Choroid plexus epithelial cell (primary cell): ENCODE measurements around the gene FBN1.

ENCODE experiments used
- DNase-seq: peaks from one replicate; pipeline ENCODE4 v3.0.0-alpha.2; 2010; ENCODE audit warnings: low read depth
- H3K4me3 ChIP-seq: 2 replicates; pipeline ENCODE4 v1.5.1; 2011; ENCODE audit warnings: low read depth, mild to moderate bottlenecking, control low read depth, low read length, moderate library complexity
- TF ChIP-seq, protein P1 (sequence below): conservative IDR thresholded peaks from 2 replicates; pipeline ENCODE4 v1.5.1; 2011; ENCODE audit warnings: low read depth, mild to moderate bottlenecking, control low read depth, inconsistent platforms, low read length, moderate library complexity

FBN1 gene

GRCh38 chr15:48413304-48413703 is 232.2 kb downstream of the FBN1 start:
- H3K4me3 ChIP-seq, result no peak overlapping the region
- DNase-seq, result peak; percentile 91
- TF ChIP-seq, protein P1, sequence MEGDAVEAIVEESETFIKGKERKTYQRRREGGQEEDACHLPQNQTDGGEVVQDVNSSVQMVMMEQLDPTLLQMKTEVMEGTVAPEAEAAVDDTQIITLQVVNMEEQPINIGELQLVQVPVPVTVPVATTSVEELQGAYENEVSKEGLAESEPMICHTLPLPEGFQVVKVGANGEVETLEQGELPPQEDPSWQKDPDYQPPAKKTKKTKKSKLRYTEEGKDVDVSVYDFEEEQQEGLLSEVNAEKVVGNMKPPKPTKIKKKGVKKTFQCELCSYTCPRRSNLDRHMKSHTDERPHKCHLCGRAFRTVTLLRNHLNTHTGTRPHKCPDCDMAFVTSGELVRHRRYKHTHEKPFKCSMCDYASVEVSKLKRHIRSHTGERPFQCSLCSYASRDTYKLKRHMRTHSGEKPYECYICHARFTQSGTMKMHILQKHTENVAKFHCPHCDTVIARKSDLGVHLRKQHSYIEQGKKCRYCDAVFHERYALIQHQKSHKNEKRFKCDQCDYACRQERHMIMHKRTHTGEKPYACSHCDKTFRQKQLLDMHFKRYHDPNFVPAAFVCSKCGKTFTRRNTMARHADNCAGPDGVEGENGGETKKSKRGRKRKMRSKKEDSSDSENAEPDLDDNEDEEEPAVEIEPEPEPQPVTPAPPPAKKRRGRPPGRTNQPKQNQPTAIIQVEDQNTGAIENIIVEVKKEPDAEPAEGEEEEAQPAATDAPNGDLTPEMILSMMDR, result no peak

DNA sequence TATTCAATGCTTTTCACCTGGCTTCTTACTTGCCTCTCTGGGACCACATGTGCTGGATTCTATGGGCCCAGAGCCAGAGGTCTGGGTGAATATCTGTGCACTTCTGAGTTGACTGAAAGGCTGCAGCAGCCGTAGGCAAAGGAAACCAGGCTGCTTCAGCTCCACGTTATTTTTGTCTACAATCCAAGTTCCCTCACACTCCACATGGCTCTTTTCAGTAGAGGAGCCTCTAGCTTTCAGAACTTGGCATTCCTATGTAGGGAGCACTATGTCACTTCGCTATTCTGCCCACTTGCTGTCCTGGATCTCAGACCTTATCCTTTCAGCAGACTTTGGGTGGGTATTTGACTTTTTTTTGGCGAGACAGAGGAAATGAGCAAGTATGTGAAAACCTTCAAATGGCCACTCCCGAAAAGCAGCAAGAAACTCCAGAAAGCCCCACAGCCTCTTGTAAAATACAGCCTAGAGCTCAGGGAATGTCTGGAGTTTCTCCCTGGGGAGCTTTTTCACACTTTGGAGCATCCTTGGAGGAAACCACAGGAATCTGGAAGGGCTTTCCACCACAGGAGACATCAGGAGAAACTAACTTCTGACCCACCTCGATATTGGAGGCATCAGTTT is 233.4 kb downstream of the FBN1 start:
- TF ChIP-seq, protein P1, result no peak
- no peak overlapping the region for H3K4me3 ChIP-seq
- DNase-seq, result peak; percentile 71

- DNase-seq, result no peak
- no peak overlapping the region for H3K4me3 ChIP-seq
- TF ChIP-seq, protein P1, result no peak
Observed at GRCh38 chr15:48409623-48410022, 235.9 kb downstream of the FBN1 start.

- H3K4me3 ChIP-seq, result no peak overlapping the region
- DNase-seq, result no peak
- TF ChIP-seq, protein P1, result no peak
Observed at GRCh38 chr15:48408327-48408726, 237.2 kb downstream of the FBN1 start.

GRCh38 chr15:48407646-48408045 is 237.9 kb downstream of the FBN1 start:
- H3K4me3 ChIP-seq, result no peak overlapping the region
- TF ChIP-seq, protein P1, result no peak
- DNase-seq, result no peak

DNA sequence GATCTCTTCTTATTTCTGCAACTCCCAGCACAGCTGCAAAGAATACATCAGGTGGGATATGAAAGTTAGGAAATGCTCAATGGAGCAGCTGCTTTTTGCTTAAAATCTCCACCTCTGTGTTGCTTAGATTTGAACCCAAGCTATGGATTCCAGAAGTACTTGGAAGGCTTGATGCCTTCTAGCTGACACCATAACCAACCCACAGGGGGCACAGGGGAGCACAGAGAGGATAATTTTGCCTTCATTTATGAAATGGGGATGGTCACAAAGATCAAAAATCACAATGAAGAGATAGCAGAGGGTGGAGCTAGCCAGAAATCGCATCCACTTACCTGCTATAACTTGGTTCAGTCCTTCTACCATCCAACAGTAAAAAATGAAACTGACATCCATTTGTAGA is 238.6 kb downstream of the FBN1 start:
- no peak overlapping the region for H3K4me3 ChIP-seq
- TF ChIP-seq, protein P1, result peak; percentile 53
- no peak for DNase-seq

DNA sequence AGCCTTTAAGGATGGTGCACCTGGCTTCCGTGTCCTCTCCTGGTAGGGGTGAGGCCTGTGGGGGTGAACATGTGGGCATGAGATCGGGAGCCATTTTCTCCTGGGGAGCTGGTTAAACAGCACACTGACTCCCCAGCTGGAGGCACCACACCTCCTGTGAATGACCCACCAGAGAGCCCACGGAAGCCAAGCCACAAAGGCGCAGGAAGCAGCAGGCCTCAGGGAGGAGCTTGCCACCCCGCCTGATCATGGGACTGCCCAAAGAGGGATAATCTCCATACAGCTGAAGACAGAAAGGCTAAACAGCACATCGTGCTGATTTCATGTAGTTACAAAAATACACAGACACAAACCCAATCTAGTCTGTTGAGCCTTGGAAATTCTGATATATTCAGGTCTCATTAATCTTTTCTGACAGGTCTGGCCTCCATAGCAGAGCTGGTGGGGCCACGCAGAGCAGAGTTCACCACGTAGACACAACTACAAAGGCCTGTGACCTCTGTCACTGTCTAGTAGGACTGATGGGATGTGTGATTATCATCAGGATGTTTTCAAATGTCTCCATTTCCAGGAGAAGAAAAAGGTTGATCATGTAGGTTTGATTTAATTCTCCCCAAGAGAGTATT is 239.1 kb downstream of the FBN1 start:
- no peak overlapping the region for H3K4me3 ChIP-seq
- TF ChIP-seq, protein P1, result no peak
- DNase-seq, result no peak
